GM10266 (cell line): ENCODE results near the gene TRPC6.

Source experiments
- DNase-seq: peaks from one replicate; pipeline ENCODE4 v3.0.0; 2012; ENCODE audit errors: extremely low spot score
- CTCF ChIP-seq: IDR thresholded peaks from 2 replicates; pipeline ENCODE4 v1.5.1; 2012; ENCODE audit warnings: mild to moderate bottlenecking, low read depth; ENCODE audit not compliant: control insufficient read depth, insufficient read depth; ENCODE audit errors: missing control alignments

TRPC6 gene

GRCh38 chr11:101584655-101585054 lies 848 bp upstream of the TRPC6 start:
- no peak for DNase-seq
- TF ChIP-seq CTCF, result no peak

- TF ChIP-seq CTCF, result no peak
- no peak for DNase-seq
These were observed 315 bp upstream of the TRPC6 start for GRCh38 chr11:101584129-101584515.

- TF ChIP-seq CTCF, result no peak
- no peak for DNase-seq
These were observed 887 bp downstream of the TRPC6 start for GRCh38 chr11:101582989-101583250.

- no peak for DNase-seq
- no peak for TF ChIP-seq CTCF
These were observed 1.4 kb downstream of the TRPC6 start for GRCh38 chr11:101582236-101582988.

GRCh38 chr11:101577461-101577860 lies 6.3 kb downstream of the TRPC6 start:
- no peak for DNase-seq
- no peak for TF ChIP-seq CTCF

- no peak for TF ChIP-seq CTCF
- DNase-seq, result no peak
These were observed 7.4 kb downstream of the TRPC6 start for GRCh38 chr11:101576456-101576855.

GRCh38 chr11:101574886-101575285 lies 8.9 kb downstream of the TRPC6 start:
- TF ChIP-seq CTCF, result no peak

More at GRCh38 chr11:101574886-101575285, 8.9 kb downstream of the TRPC6 start:
- DNase-seq, result no peak
